Calu3 (cell line): Measurements from ENCODE around the gene WNT7A. TPM values are rescaled to one million over a fixed set of nuclear protein-coding genes. Genes with fewer than 3 reads are reported as not detected.

ENCODE experiments used
- BruUV-seq: library from RNA; stranded (reverse); fragments of 400-500 nt; replicated peaks from 2 replicates; lab custom pipeline; 2021; lab: Mats Ljungman, UMichigan
- CTCF ChIA-PET: fragments of 300-600 bp; sonication (Branson Sonifier 250); formaldehyde crosslinking; loops from one replicate; lab custom pipeline; 2022; ENCODE audit warnings: antibody characterized with exemption; lab: Charles Lee
- DNase-seq: peaks from one replicate; pipeline ENCODE4 v3.0.0; 2022
- H3K27ac Mint-ChIP-seq: one replicate; pipeline ENCODE4 v1.8.0; 2022; ENCODE audit warnings: mixed read lengths; ENCODE audit not compliant: unreplicated experiment
- H3K27me3 Mint-ChIP-seq: one replicate; pipeline ENCODE4 v1.8.0; 2022; ENCODE audit warnings: mixed read lengths; ENCODE audit not compliant: unreplicated experiment
- H3K36me3 Mint-ChIP-seq: one replicate; pipeline ENCODE4 v1.8.0; 2022; ENCODE audit warnings: mild to moderate bottlenecking, moderate library complexity, mixed read lengths; ENCODE audit not compliant: insufficient read depth, unreplicated experiment
- H3K4me1 Mint-ChIP-seq: one replicate; pipeline ENCODE4 v1.8.0; 2022; ENCODE audit warnings: mild to moderate bottlenecking, low read depth, mixed read lengths; ENCODE audit not compliant: unreplicated experiment
- H3K4me3 Mint-ChIP-seq: one replicate; pipeline ENCODE4 v1.8.0; 2022; ENCODE audit warnings: mild to moderate bottlenecking, low read depth, moderate library complexity, mixed read lengths; ENCODE audit not compliant: unreplicated experiment
- H3K9me3 Mint-ChIP-seq: one replicate; pipeline ENCODE4 v1.8.0; 2022; ENCODE audit warnings: low read depth, mixed read lengths; ENCODE audit not compliant: unreplicated experiment
- CTCF ChIP-seq: fragments of 200-600 bp; IDR thresholded peaks from one replicate; pipeline ENCODE4 v1.8.0; 2022; ENCODE audit warnings: antibody characterized with exemption; ENCODE audit not compliant: unreplicated experiment
- intact Hi-C: fragments of 100-400 bp; cut with micrococcal nuclease; formaldehyde crosslinking; loops from one replicate; pipeline ENCODE4 v1.10.0; 2022; ENCODE audit not compliant: unreplicated experiment
- total RNA-seq: library from RNA; stranded (reverse); gene quantifications from 2 replicates; pipeline ENCODE4 v1.2.3, GENCODE V29; 2022

Gene WNT7A
- total RNA-seq, 1 experiment from 2014 or later = 3.5 TPM

DNA sequence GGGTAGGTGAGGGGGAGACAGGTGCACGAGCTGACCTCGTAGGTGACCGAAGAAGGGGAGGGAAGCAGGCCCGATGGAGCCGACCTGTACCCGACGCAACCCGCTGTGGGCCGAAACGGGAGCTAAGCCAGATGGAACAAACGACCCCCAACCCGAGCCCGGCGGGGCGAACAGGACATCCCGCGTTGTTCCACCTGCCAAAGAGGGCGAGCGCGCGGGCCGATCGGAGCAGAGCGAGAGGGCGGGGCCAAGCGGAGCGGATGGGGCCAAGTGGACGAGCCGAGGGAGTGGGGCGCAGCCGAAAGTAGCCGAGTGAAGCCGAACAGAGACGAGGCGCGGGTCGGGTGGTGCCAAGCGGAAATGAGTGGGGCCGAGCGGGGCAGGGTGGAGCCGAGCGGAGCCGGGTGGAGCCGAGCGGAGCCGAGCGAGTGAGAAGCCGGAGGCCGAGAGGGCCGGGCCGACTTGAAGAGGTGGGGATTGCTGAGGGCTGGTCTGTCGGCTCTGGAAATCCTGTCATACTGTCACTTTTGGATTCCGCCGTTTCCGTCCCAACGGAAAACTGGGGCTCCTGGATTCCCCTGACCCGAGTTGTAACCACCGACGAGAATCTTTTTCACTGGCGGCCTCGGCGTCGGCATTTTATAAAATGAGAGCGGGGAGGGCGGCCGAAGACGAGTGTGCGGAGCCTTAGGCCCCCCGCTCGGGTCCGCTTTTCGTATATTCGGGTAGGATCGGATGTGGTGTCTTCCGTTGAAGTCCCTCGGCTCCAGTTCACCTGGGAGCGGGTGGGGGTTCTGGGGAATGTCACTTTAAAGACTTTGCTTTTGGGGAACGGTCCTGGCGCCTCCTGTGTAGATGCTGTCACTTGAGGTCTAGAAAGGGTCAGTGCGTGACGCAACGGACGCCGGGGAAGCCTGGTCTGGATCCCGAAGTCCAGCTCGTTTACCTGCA lies 15.6 kb upstream of the WNT7A start:
- H3K27ac Mint-ChIP-seq = peak overlapping the region; percentile 36
- H3K9me3 Mint-ChIP-seq = peaks cover 12% of the 10 kb centered on the region
- peaks cover 11% of the 10 kb centered on the region for H3K4me1 Mint-ChIP-seq
- H3K27me3 Mint-ChIP-seq = peaks cover 7% of the 10 kb centered on the region
- peaks cover 16% of the 10 kb centered on the region for H3K36me3 Mint-ChIP-seq
- intact Hi-C loops = loop anchor here (1.0 to 2.0 kb wide), 2 partner anchors 219 to 229 kb away; partner anchors contain the start of genes CHCHD4 and TMEM43
- TF ChIP-seq CTCF = no peak
- CTCF ChIA-PET = interaction anchor here (0.7 to 2.8 kb wide), 4 partner anchors 219 to 393 kb away, joined by 3 to 43 read pairs (median 18); partner anchors contain the start of genes CHCHD4 and TMEM43
- peak overlapping the region; percentile 84 for H3K4me3 Mint-ChIP-seq
- peak; percentile 95 for DNase-seq
- TSS peak; percentile 44 for BruUV-seq

GRCh38 chr3:13894807-13895154 lies 14.9 kb upstream of the WNT7A start:
- Mint-ChIP-seq H3K4me1 (peaks cover 11% of the 10 kb centered on the region), H3K36me3 (peaks cover 16% of the 10 kb centered on the region), H3K27ac (peak overlapping the region; percentile 36), H3K27me3 (peaks cover 14% of the 10 kb centered on the region), H3K9me3 (peaks cover 10% of the 10 kb centered on the region), H3K4me3 (peak overlapping the region; percentile 84)
- intact Hi-C loops = no loop called here
- no TSS peak for BruUV-seq
- CTCF ChIA-PET = interaction anchor here (0.7 kb wide), 1 partner anchor 393 kb away, joined by 3 read pairs; no protein-coding TSS in a partner anchor
- TF ChIP-seq CTCF = no peak
- DNase-seq = no peak

DNA sequence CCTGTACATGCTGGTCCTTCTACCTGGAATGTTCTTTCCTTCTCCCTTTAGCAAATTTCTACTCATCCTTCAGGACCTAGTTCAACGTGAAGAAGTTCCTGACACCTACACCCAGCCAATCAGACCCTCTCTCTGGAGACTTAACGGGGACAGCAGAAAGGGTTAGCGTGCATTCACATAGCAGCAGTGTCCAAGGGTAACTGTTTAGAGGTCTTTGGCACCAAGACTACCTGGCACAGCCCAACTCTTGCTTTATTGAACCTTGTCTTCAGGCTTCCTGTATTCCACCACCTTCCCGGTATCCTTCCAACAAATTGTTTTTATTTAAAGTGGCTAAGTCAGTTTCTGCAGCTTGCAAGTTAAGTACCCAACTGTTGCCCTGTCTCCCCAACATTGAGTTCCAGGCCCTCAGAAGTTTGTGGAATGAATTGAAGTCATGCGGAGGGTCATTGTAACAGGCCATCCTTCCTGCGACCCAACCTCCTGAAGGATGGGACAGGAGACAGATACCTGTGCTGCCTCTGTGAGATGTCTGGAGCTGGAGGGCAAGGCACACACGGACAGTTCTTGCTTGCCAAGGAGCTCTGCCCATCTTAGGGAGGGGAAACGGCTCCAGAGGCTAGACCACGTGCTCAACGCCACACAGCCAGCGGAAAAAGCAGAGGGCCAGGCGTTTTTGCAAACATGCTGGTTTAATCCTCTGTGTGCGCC lies 14.4 kb upstream of the WNT7A start:
- intact Hi-C loops = no loop called here
- H3K9me3 Mint-ChIP-seq = peaks cover 6% of the 10 kb centered on the region
- no peak for TF ChIP-seq CTCF
- CTCF ChIA-PET = interaction anchor here (0.7 kb wide), 1 partner anchor 394 kb away, joined by 3 read pairs; no protein-coding TSS in a partner anchor
- peaks cover 11% of the 10 kb centered on the region for H3K4me1 Mint-ChIP-seq
- no TSS peak for BruUV-seq
- peaks cover 16% of the 10 kb centered on the region for H3K36me3 Mint-ChIP-seq
- no peak overlapping the region for H3K4me3 Mint-ChIP-seq
- H3K27ac Mint-ChIP-seq = no peak overlapping the region
- no peak for DNase-seq
- H3K27me3 Mint-ChIP-seq = peaks cover 14% of the 10 kb centered on the region

GRCh38 chr3:13892304-13892703 lies 12.4 kb upstream of the WNT7A start:
- BruUV-seq = no TSS peak
- no peak for TF ChIP-seq CTCF
- Mint-ChIP-seq H3K36me3 (peaks cover 16% of the 10 kb centered on the region), H3K27ac (no peak overlapping the region), H3K27me3 (peaks cover 24% of the 10 kb centered on the region), H3K9me3 (no peaks in the 10 kb centered on the region), H3K4me3 (no peak overlapping the region), H3K4me1 (peaks cover 11% of the 10 kb centered on the region)
- no peak for DNase-seq
- intact Hi-C loops = no loop called here
- CTCF ChIA-PET = no interaction called here
